K562 (cell line): ENCODE results near the gene NR2E1. TPM values are rescaled to one million over a fixed set of nuclear protein-coding genes. Genes with fewer than 3 reads are reported as not detected.

ENCODE experiments used
- ATAC-seq: fragments of 200-7000 bp; cut with Tn5 transposase; 3 replicates; pipeline ENCODE4 v1.9.1; 2020; ENCODE audit warnings: moderate library complexity
- BruUV-seq: library from RNA; stranded (reverse); fragments of 400-500 nt; replicated peaks from 2 replicates; lab custom pipeline; 2021; lab: Mats Ljungman, UMichigan
- CTCF ChIA-PET: fragments of 300-600 bp; formaldehyde crosslinking; extraction: SDS; loops from one replicate; lab custom pipeline; 2021; ENCODE audit warnings: low intra/inter-chr PET ratio; lab: Yijun Ruan, JAX
- POLR2A ChIA-PET: fragments of 300-600, 350-650 bp; sonication (Branson Sonifier 250); formaldehyde crosslinking; extraction: SDS; loops from one replicate; lab custom pipeline; 2021; ENCODE audit warnings: antibody characterized with exemption, inconsistent platforms; lab: Yijun Ruan, JAX
- DNase-seq, 4 experiments: peaks; one replicate each; pipeline versions ENCODE4 v3.0.0 to v3.0.0-alpha.2; 2011 to 2018; ENCODE audit warnings: low spot score in 3 of 4, mixed read lengths in 3 of 4; ENCODE audit errors: extremely low read depth in 1 of 4
- FAIRE-seq: peaks from 2 replicates; lab custom pipeline; 2011; peaks lifted over from hg19 to GRCh38; lab: Jason Lieb, UNC
- H2AFZ ChIP-seq: 2 replicates; pipeline ENCODE4 v1.6.0; 2011; ENCODE audit warnings: low read depth, low read length, control low read depth, inconsistent platforms
- H3K27ac ChIP-seq: fragments of 200-600 bp; 3 replicates; pipeline ENCODE4 v1.8.0; 2011; ENCODE audit warnings: low read depth, mild to moderate bottlenecking, control low read depth, inconsistent platforms, low read length, moderate library complexity, mixed read lengths; ENCODE audit errors: extremely low read depth
- H3K27me3 ChIP-seq, 2 experiments: fragments of 300-600 bp in 1 of 2; 2 replicates in 1 of 2; 3 replicates in 1 of 2; pipeline versions ENCODE4 v1.6.0 to v1.8.0; 2011; ENCODE audit warnings: inconsistent platforms in 2 of 2, low read length in 2 of 2, mild to moderate bottlenecking in 1 of 2, mixed read lengths in 1 of 2, moderate library complexity in 1 of 2; ENCODE audit not compliant: control insufficient read depth in 2 of 2, insufficient read depth in 2 of 2
- H3K36me3 ChIP-seq: fragments of 300-600 bp; 3 replicates; pipeline ENCODE4 v1.8.0; 2011; ENCODE audit warnings: mild to moderate bottlenecking, low read length, inconsistent platforms; ENCODE audit not compliant: control insufficient read depth, insufficient read depth
- H3K4me1 ChIP-seq, 2 experiments: fragments of 200-600 bp in 1 of 2; replicated peaks in 1 of 2; 2 replicates in 1 of 2; 3 replicates in 1 of 2; pipeline versions ENCODE4 v1.5.1 to v1.8.0; 2011; ENCODE audit warnings: inconsistent platforms in 2 of 2, low read length in 2 of 2, mild to moderate bottlenecking in 1 of 2, mixed read lengths in 1 of 2, moderate library complexity in 1 of 2; ENCODE audit not compliant: control insufficient read depth in 2 of 2, insufficient read depth in 2 of 2
- H3K4me2 ChIP-seq: 2 replicates; pipeline ENCODE4 v1.6.1; 2011; ENCODE audit warnings: low read length, control low read depth, inconsistent platforms, mixed read lengths; ENCODE audit not compliant: insufficient read depth
- H3K4me3 ChIP-seq: fragments of 200-600 bp; sonication (generic), shearing (Covaris generic); 2 replicates; pipeline ENCODE4 v1.5.1; 2016; ENCODE audit warnings: control low read depth, inconsistent platforms
- H3K79me2 ChIP-seq: fragments of 200-600 bp; 3 replicates; pipeline ENCODE4 v1.8.0; 2011; ENCODE audit warnings: low read length, inconsistent platforms; ENCODE audit not compliant: control insufficient read depth, insufficient read depth
- H3K9ac ChIP-seq, 2 experiments: 2 replicates each; pipeline versions ENCODE4 v1.6.0 to v1.6.1; 2011; ENCODE audit warnings: low read depth in 2 of 2, low read length in 2 of 2, control low read depth in 1 of 2, inconsistent platforms in 1 of 2, mild to moderate bottlenecking in 1 of 2, mixed read lengths in 1 of 2; ENCODE audit not compliant: insufficient read depth in 1 of 2
- H3K9me1 ChIP-seq: one replicate; pipeline ENCODE4 v1.6.0; 2011; ENCODE audit warnings: inconsistent platforms, mild to moderate bottlenecking, low read length, moderate library complexity; ENCODE audit not compliant: control insufficient read depth, insufficient read depth
- H3K9me3 ChIP-seq: replicated peaks from 2 replicates; pipeline ENCODE4 v1.5.1; 2011; ENCODE audit warnings: low read depth, low read length, inconsistent platforms; ENCODE audit not compliant: control insufficient read depth, insufficient read depth
- H4K20me1 ChIP-seq: replicated peaks from 2 replicates; pipeline ENCODE4 v1.6.1; 2011; ENCODE audit warnings: low read length, inconsistent platforms, mixed read lengths; ENCODE audit not compliant: control insufficient read depth, insufficient read depth
- BACH1 ChIP-seq: fragments of 200-800 bp; sonication (Bioruptor generic); IDR thresholded peaks from 2 replicates; pipeline ENCODE4 v1.6.1; 2016; ENCODE audit warnings: missing genetic modification characterization, missing compliant biosample characterization
- CBX2 ChIP-seq: fragments of 200-600 bp; sonication (generic); IDR thresholded peaks from one replicate; pipeline ENCODE4 v1.6.1; 2012; ENCODE audit warnings: mild to moderate bottlenecking, low read length, inconsistent platforms; ENCODE audit not compliant: insufficient read depth, poor library complexity, severe bottlenecking
- GTF3C2 ChIP-seq: IDR thresholded peaks from 3 replicates; pipeline ENCODE4 v1.6.1; 2011; ENCODE audit warnings: borderline replicate concordance, mild to moderate bottlenecking, moderate library complexity; ENCODE audit not compliant: insufficient read length; ENCODE audit errors: extremely low read depth
- HLTF ChIP-seq: fragments of 450-650 bp; IDR thresholded peaks from 2 replicates; pipeline ENCODE4 v1.6.1; 2016
- MBD2 ChIP-seq: sonication (generic); IDR thresholded peaks from 2 replicates; pipeline ENCODE4 v1.6.1; 2016; ENCODE audit warnings: low read depth, borderline replicate concordance
- MCM5 ChIP-seq: fragments of 450-650 bp; IDR thresholded peaks from 2 replicates; pipeline ENCODE4 v1.6.1; 2016; ENCODE audit warnings: low read depth
- MYC ChIP-seq, 2 experiments: fragments of 250-450 bp in 1 of 2; sonication (Bioruptor Pico) in 1 of 2; IDR thresholded peaks; 2 replicates each; pipeline versions ENCODE4 v1.5.1 to v1.6.1; 2012 to 2021; ENCODE audit warnings: low read depth in 2 of 2, borderline replicate concordance in 1 of 2, improper control_type of control experiment in 1 of 2, low read length in 1 of 2, mild to moderate bottlenecking in 1 of 2, moderate library complexity in 1 of 2
- VEZF1 ChIP-seq: fragments of 200-800 bp; sonication (Bioruptor generic); IDR thresholded peaks from 2 replicates; pipeline ENCODE4 v1.6.1; 2017; ENCODE audit warnings: missing genetic modification characterization, missing compliant biosample characterization
- ZNF589 ChIP-seq: fragments of 200-800 bp; sonication (Bioruptor generic); IDR thresholded peaks from 2 replicates; pipeline ENCODE4 v1.6.1; 2016; ENCODE audit warnings: low read depth, missing genetic modification characterization, missing compliant biosample characterization
- WGBS: fragments of 100-300 bp; shearing (Covaris generic); methylation state at CpG from one replicate; pipeline ENCODE4 v1.1.6; 2016; ENCODE audit warnings: low coverage, mixed read lengths; ENCODE audit not compliant: insufficient coverage; ENCODE audit errors: missing lambda C conversion rate; 5-methylcytosine and 5-hydroxymethylcytosine counted together
- in situ Hi-C: fragments of 300-500 bp; cut with MboI; formaldehyde crosslinking; loops from 4 replicates; pipeline ENCODE4 v1.15.0; 2018; ENCODE audit warnings: inconsistent platforms, mixed read lengths
- intact Hi-C: fragments of 100-400 bp; cut with micrococcal nuclease; formaldehyde crosslinking; loops from 2 replicates; pipeline ENCODE4 v1.14.2; 2022
- polyA plus RNA-seq, 8 experiments: library from polyadenylated mRNA; depleted of rRNA in 4 of 8; stranded (reverse) in 5 of 8; unstranded in 3 of 8; fragments of >200 nt; fragmentation: Nextera tagmentation in 2 of 8; fragmentation: Illumina TruSeq in 1 of 8; extraction: Ambion mirVana in 2 of 8; extraction: Trizol in 1 of 8; gene quantifications; 2 replicates each; pipeline versions ENCODE4 v1.2.1 to v1.2.3, GENCODE V29; 2011 to 2014; ENCODE audit warnings: inconsistent platforms in 1 of 8, missing spikeins in 1 of 8
- total RNA-seq, 7 experiments: library from RNA; depleted of rRNA in 6 of 7; stranded (reverse); fragments of >200 nt in 6 of 7; fragmentation: Illumina TruSeq in 2 of 7; extraction: Trizol in 2 of 7; gene quantifications; 2 replicates each; pipeline versions ENCODE4 v1.2.1 to v1.2.3, GENCODE V29; 2011 to 2021; ENCODE audit warnings: low replicate concordance in 1 of 7
- TF ChIP-seq, protein P1 (sequence below), 2 experiments: IDR thresholded peaks; 2 replicates each; pipeline ENCODE4 v1.6.1; 2011; ENCODE audit warnings: borderline replicate concordance in 1 of 2, control low read depth in 1 of 2, low read depth in 1 of 2, low read length in 1 of 2, mild to moderate bottlenecking in 1 of 2, mixed read lengths in 1 of 2, moderate library complexity in 1 of 2; ENCODE audit not compliant: insufficient read depth in 1 of 2, insufficient read length in 1 of 2, poor library complexity in 1 of 2, severe bottlenecking in 1 of 2; ENCODE audit errors: extremely low read depth in 1 of 2
- TF ChIP-seq, protein P2 (sequence below): fragments of 450-650 bp; conservative IDR thresholded peaks from 2 replicates; pipeline ENCODE4 v1.6.1; 2016; ENCODE audit warnings: missing genetic modification characterization, low read depth, mild to moderate bottlenecking, missing compliant biosample characterization, moderate library complexity

The NR2E1 gene
- total and polyA plus RNA-seq, 9 of the 15 experiments (the other 6 are each of a cell fraction or from before 2014, with no cell fraction given) = not detected

GRCh38 chr6:108176281-108177089 is 10.7 kb downstream of the NR2E1 start (continued):
- TF ChIP-seq, protein P1, sequence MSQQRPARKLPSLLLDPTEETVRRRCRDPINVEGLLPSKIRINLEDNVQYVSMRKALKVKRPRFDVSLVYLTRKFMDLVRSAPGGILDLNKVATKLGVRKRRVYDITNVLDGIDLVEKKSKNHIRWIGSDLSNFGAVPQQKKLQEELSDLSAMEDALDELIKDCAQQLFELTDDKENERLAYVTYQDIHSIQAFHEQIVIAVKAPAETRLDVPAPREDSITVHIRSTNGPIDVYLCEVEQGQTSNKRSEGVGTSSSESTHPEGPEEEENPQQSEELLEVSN (IDR thresholded peaks at IDR 0.05; ENCODE audit: borderline replicate concordance in 1 of 2, extremely low read depth in 1 of 2, insufficient read depth in 1 of 2, insufficient read length in 1 of 2, low read depth in 1 of 2, low read length in 1 of 2, poor library complexity in 1 of 2, severe bottlenecking in 1 of 2) = peak in 1 of 2 experiments; percentile 15
- TF ChIP-seq CBX2 = no peak
- TF ChIP-seq MBD2 = no peak

GRCh38 chr6:108179741-108180140 is 13.9 kb downstream of the NR2E1 start:
- in situ Hi-C loops = no loop called here
- intact Hi-C loops = loop anchor here (5.0 kb wide), 2 partner anchors 73 to 313 kb away; no protein-coding TSS in a partner anchor
- CTCF ChIA-PET = no interaction called here
- FAIRE-seq (no peak), ATAC-seq (no peak), DNase-seq (no peak)
- H3K27me3 ChIP-seq = peaks cover 13 to 40% of the 10 kb centered on the region in 2 experiments; a peak in 4 of 5 replicates
- no peaks in the 10 kb centered on the region for H3K36me3 ChIP-seq
- no peaks in the 10 kb centered on the region for H3K9me3 ChIP-seq
- peaks cover 0 to 20% of the 10 kb centered on the region in 2 experiments; a peak in 3 of 5 replicates for H3K4me1 ChIP-seq
- 4% methylated on average over 4 of the region's 4 CpGs for WGBS
- no peaks in the 10 kb centered on the region for H3K9me1 ChIP-seq
- BruUV-seq = no TSS peak
- H3K27ac ChIP-seq = no peak overlapping the region
- POLR2A ChIA-PET = interaction anchor here (0.8 kb wide), 1 partner anchor 13 kb away, joined by 4 read pairs; no protein-coding TSS in a partner anchor
- H3K4me3 ChIP-seq = no peak overlapping the region
- no peak overlapping the region for H2AFZ ChIP-seq
- H3K79me2 ChIP-seq = no peaks in the 10 kb centered on the region
- H3K4me2 ChIP-seq = no peak overlapping the region
- H4K20me1 ChIP-seq = no peaks in the 10 kb centered on the region
- H3K9ac ChIP-seq = no peak overlapping the region
- TF ChIP-seq HLTF (no peak), ZNF589 (CRISPR knock-in tag) (no peak), GTF3C2 (no peak), VEZF1 (CRISPR knock-in tag) (no peak), MYC (IDR thresholded peaks at IDR 0.05; ENCODE audit: low read depth, low read length) (no peak), MYC (CRISPR knock-in tag; IDR thresholded peaks at IDR 0.05; ENCODE audit: borderline replicate concordance, low read depth) (no peak), MCM5 (no peak), BACH1 (no peak)
- TF ChIP-seq, protein P2, sequence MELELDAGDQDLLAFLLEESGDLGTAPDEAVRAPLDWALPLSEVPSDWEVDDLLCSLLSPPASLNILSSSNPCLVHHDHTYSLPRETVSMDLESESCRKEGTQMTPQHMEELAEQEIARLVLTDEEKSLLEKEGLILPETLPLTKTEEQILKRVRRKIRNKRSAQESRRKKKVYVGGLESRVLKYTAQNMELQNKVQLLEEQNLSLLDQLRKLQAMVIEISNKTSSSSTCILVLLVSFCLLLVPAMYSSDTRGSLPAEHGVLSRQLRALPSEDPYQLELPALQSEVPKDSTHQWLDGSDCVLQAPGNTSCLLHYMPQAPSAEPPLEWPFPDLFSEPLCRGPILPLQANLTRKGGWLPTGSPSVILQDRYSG (tag) = no peak
